Psoas muscle (tissue), 8 donors: ENCODE data around the gene SETX. TPM values are rescaled to one million over a fixed set of nuclear protein-coding genes. Genes with fewer than 3 reads are reported as not detected.

Experiments used
- ATAC-seq, 4 donors: fragments of 200-7000 bp; cut with Tn5 transposase; one replicate each; pipeline ENCODE4 v1.9.1; 2020; ENCODE audit warnings: moderate library complexity in 3 of 4, mild to moderate bottlenecking in 2 of 4
- DNase-seq, 2 donors: peaks; one replicate each; pipeline ENCODE4 v3.0.0-alpha.2; 2020
- H3K27ac ChIP-seq: fragments of 200-600 bp; one replicate; pipeline ENCODE4 v1.8.0; 2022
- H3K27me3 ChIP-seq, 3 donors: fragments of 200-600 bp in 1 of 3; one replicate each; pipeline versions ENCODE4 v1.6.1 to v1.8.0; 2013 to 2022; ENCODE audit warnings: low read length in 2 of 3, mild to moderate bottlenecking in 2 of 3, moderate library complexity in 1 of 3; ENCODE audit not compliant: insufficient read depth in 3 of 3
- H3K36me3 ChIP-seq, 2 donors: fragments of 200-600 bp in 1 of 2; one replicate each; pipeline versions ENCODE4 v1.6.1 to v1.8.0; 2013 to 2022; ENCODE audit warnings: low read depth in 1 of 2, mild to moderate bottlenecking in 1 of 2, moderate library complexity in 1 of 2; ENCODE audit not compliant: insufficient read depth in 1 of 2
- H3K4me1 ChIP-seq: fragments of 200-600 bp; one replicate; pipeline ENCODE4 v1.8.0; 2022
- H3K4me3 ChIP-seq: fragments of 200-600 bp; one replicate; pipeline ENCODE4 v1.8.0; 2022; ENCODE audit warnings: mild to moderate bottlenecking
- H3K9me3 ChIP-seq: fragments of 200-600 bp; one replicate; pipeline ENCODE4 v1.8.0; 2022
- WGBS, 3 donors: extraction: QIAGEN DNeasy Blood & Tissue Kit; methylation state at CpG; one replicate each; pipeline versions ENCODE4 v1.1.6 to v1.1.7; 2013; 5-methylcytosine and 5-hydroxymethylcytosine counted together
- intact Hi-C, 2 donors: fragments of 100-400 bp; cut with DNase I; formaldehyde crosslinking; loops; one replicate each; pipeline versions ENCODE4 v1.11.0 to v1.14.2; 2022
- polyA plus RNA-seq, 3 donors: library from polyadenylated mRNA; stranded (reverse); fragments of 200-250 nt; gene quantifications; one replicate each; pipeline ENCODE4 v1.2.3, GENCODE V29; 2013
- total RNA-seq, 4 donors: library from RNA; stranded (reverse); fragmentation: NEBNext Ultra II Directional in 2 of 4; extraction: Animal tissue kit (Norgen Biotek cat#: 25700) in 2 of 4; gene quantifications; one replicate each; pipeline versions ENCODE4 v1.2.1 to v1.2.4, GENCODE V29; 2021 to 2023
- TF ChIP-seq, protein P1 (sequence below): fragments of 200-600 bp; IDR thresholded peaks from one replicate; pipeline ENCODE4 v1.8.0; 2022; ENCODE audit warnings: antibody characterized with exemption
- donor health status: healthy with polysubstance abuse.
- donor health status: DM: no; HTN: no; CAD: no; lungs with moderate emphysema.
- donor health status: Bipolar disorder and iron deficiency.
- donor health status: healthy.
- donor health status: DM: yes; HTN: yes; CAD: no.
- donor health status: DM: no; HTN: no; CAD: no.
- donor health status: DM: no; HTN: no; CAD: no.
- donor health status: DM: yes; HTN: yes; CAD: no.

SETX gene
- total and polyA plus RNA-seq, 7 donors: 10.0 to 26.8 (median 20.6) TPM

GRCh38 chr9:132350861-132351315 is 3.9 kb downstream of the SETX start:
- TF ChIP-seq, protein P1, sequence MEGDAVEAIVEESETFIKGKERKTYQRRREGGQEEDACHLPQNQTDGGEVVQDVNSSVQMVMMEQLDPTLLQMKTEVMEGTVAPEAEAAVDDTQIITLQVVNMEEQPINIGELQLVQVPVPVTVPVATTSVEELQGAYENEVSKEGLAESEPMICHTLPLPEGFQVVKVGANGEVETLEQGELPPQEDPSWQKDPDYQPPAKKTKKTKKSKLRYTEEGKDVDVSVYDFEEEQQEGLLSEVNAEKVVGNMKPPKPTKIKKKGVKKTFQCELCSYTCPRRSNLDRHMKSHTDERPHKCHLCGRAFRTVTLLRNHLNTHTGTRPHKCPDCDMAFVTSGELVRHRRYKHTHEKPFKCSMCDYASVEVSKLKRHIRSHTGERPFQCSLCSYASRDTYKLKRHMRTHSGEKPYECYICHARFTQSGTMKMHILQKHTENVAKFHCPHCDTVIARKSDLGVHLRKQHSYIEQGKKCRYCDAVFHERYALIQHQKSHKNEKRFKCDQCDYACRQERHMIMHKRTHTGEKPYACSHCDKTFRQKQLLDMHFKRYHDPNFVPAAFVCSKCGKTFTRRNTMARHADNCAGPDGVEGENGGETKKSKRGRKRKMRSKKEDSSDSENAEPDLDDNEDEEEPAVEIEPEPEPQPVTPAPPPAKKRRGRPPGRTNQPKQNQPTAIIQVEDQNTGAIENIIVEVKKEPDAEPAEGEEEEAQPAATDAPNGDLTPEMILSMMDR: no peak
- H3K27ac ChIP-seq: no peak overlapping the region
- intact Hi-C loops: loop anchor here in 1 of 2 donors (5.0 kb wide), 1 partner anchor 56 kb away; the partner anchor contains the start of gene TTF1
- H3K36me3 ChIP-seq: peaks cover 16 to 75% of the 10 kb centered on the region in 2 donors
- peaks cover 39% of the 10 kb centered on the region for H3K4me1 ChIP-seq
- ATAC-seq (no peak), DNase-seq (no peak)
- H3K27me3 ChIP-seq: no peaks in the 10 kb centered on the region
- peak overlapping the region; percentile 35 for H3K4me3 ChIP-seq
- no peaks in the 10 kb centered on the region for H3K9me3 ChIP-seq
- 52 to 62% (median 54%) methylated on average over 6 of the region's 6 CpGs for WGBS, 3 donors

- 27 to 36% (median 28%) methylated on average over 5 of the region's 5 CpGs for WGBS, 3 donors
- no peak overlapping the region for H3K4me3 ChIP-seq
- ATAC-seq: no peak
- H3K4me1 ChIP-seq: peaks cover 36% of the 10 kb centered on the region
- peaks cover 23 to 97% of the 10 kb centered on the region in 2 donors for H3K36me3 ChIP-seq
- peak overlapping the region; percentile 33 for H3K27ac ChIP-seq
- DNase-seq: no peak
- no peaks in the 10 kb centered on the region for H3K27me3 ChIP-seq
- no peaks in the 10 kb centered on the region for H3K9me3 ChIP-seq
- TF ChIP-seq, protein P1: no peak
- intact Hi-C loops: no loop called here
Measured at GRCh38 chr9:132348676-132349075, 6.1 kb downstream of the SETX start.

DNA sequence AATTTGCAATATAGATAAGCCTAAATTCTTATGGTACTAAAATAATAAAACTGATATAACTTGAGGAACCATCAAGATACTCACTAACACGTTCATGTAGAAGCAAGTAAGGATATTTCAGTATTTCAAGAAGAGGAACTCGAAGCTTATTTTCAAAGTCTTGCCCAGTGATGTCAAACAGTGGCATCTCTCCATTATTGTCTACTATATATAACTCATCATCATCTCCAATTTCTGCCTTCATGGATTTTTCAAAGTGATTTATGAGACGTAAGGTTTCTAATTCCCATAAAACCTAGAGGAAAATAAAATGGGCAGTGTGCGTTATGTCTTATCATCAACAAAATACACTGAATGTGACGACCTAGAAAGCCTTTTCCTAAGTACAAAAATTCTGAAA is 8.6 kb downstream of the SETX start:
- WGBS, 3 donors: 41 to 53% (median 45%) methylated on average over 5 of the region's 5 CpGs
- H3K4me1 ChIP-seq: peaks cover 12% of the 10 kb centered on the region
- peak overlapping the region; percentile 66 for H3K27ac ChIP-seq
- no peak overlapping the region for H3K4me3 ChIP-seq
- H3K36me3 ChIP-seq: peaks cover 21 to 100% of the 10 kb centered on the region in 2 donors
- no peaks in the 10 kb centered on the region for H3K9me3 ChIP-seq
- no peaks in the 10 kb centered on the region for H3K27me3 ChIP-seq
- intact Hi-C loops: no loop called here
- TF ChIP-seq, protein P1: no peak
- ATAC-seq (peak in 3 of 4 donors; percentile 62 to 83 (median 67)), DNase-seq (no peak)

DNA sequence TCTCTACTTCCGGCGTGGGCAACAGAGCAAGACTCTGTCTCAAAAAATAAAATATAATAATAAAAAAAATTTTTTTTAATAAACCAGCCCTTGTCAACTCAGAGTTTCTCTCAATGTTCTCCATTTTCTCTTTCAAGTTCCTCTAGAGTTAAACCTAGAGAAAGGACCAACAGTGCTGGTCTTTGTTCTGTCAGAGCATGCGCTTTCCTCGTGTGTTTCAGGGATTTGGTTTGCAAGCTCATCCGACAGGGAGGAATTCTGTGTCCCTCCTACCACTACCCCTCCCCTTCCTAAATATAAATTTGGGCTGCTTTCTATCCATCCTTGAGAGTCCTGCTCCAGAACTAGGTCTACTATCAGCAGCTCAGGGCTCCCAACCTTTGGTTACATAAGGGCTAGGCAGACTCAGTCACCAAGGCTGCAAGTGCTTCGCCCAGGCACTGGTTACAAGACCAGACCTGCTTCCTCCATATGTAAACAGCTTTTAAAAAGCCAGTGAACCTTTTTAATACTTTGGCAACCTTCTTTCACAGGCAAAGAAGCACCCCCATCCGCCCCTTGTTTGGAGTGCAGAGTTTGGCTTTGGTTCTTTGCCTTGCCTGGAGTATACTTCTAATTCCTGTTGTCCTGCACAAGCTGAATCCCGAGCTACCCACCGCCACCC is 13.5 kb downstream of the SETX start:
- no peak for ATAC-seq
- intact Hi-C loops: no loop called here
- Histone ChIP-seq H3K9me3 (no peaks in the 10 kb centered on the region), H3K27me3 (no peaks in the 10 kb centered on the region), H3K4me1 (peaks cover 6% of the 10 kb centered on the region), H3K4me3 (no peak overlapping the region), H3K27ac (no peak overlapping the region), H3K36me3 (peaks cover 24 to 100% of the 10 kb centered on the region in 2 donors)
- TF ChIP-seq, protein P1: no peak
- DNase-seq: no peak
- 87 to 96% (median 91%) methylated on average over 9 of the region's 9 CpGs for WGBS, 3 donors
